ENCODE data around the gene MBNL2.

The MBNL2 gene

DNA sequence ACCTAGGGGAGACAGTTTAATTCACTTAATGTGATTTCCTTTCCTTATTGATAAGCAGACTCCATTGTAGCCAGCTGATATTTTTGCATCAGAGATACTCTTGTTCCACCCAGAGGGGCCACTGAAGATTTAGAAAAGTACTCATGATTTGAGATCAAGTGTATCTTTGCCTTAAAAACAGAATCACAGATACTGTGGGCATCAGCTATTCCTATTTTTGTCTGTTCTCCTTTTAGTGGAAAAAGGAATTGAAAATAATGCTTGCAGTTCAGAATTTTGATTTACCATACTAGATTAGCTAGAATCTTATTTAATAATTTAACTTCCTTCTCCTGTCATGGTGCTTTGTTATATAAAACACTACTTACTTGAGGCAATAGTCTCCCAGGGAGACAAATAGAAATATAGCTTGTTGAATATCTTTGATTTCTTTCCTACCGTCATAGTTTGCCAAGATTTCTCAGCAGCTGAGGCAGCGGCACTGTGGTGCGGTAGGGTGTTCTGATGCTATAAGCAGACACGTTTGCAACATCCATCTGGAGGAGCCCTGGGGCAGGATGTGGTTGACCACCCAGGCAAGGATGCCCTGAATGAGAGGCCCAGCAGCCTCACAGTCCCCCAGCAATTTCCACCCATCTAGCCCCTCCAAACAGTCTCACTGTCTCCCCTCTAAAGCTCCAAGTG is 164.8 kb downstream of the MBNL2 start:
- DNase-seq: peak; percentile 25

DNA sequence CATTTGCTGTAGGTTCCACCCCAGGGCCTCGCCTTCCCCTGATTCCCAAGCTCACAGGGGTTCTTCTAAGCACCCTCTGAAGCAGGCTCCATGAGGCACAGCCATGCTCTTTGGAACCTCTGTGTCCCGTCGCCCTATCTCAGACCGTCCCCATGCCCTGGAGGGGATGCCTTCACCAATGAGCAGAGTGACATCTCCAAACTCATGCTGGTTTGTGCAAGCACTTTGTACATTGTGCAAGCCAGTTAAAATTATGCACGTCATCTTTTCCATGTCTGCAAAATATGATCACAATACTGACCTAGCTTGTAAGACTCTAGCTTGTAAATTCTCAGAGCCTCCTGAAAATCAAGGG is 165.3 kb downstream of the MBNL2 start:
- no peak for DNase-seq

GRCh38 chr13:97387890-97388289 is 165.8 kb downstream of the MBNL2 start:
- DNase-seq: no peak

GRCh38 chr13:97388373-97388772 is 166.2 kb downstream of the MBNL2 start:
- no peak for DNase-seq

GRCh38 chr13:97390941-97391600 is 168.9 kb downstream of the MBNL2 start:
- no peak for DNase-seq

- DNase-seq: no peak
Observed at GRCh38 chr13:97392020-97392419, 169.9 kb downstream of the MBNL2 start.

DNA sequence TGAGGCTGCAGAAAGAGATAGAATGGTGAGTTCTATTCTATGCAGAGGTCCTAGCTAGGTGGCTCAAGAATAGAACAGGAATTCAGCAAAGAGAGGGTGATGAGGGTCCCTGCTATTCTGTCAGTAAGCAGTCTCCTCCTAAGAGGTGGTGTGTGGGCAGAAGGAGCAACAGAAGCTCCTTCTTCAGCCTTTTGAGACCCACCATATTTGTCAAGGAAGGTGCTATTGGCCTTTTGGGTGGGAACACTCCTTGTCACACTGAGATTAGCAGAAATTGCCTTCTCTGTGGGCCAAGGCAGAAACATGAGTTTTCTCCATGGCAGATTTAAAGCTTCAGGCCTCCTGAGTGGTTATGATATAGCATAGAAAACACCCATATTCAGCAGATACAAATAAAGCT is 172.4 kb downstream of the MBNL2 start:
- no peak for DNase-seq

GRCh38 chr13:97395447-97396136 is 173.5 kb downstream of the MBNL2 start:
- no peak for DNase-seq

- DNase-seq: no peak
Observed at GRCh38 chr13:97397267-97397666, 175.1 kb downstream of the MBNL2 start.

GRCh38 chr13:97401421-97401820 is 179.3 kb downstream of the MBNL2 start:
- no peak for DNase-seq

DNA sequence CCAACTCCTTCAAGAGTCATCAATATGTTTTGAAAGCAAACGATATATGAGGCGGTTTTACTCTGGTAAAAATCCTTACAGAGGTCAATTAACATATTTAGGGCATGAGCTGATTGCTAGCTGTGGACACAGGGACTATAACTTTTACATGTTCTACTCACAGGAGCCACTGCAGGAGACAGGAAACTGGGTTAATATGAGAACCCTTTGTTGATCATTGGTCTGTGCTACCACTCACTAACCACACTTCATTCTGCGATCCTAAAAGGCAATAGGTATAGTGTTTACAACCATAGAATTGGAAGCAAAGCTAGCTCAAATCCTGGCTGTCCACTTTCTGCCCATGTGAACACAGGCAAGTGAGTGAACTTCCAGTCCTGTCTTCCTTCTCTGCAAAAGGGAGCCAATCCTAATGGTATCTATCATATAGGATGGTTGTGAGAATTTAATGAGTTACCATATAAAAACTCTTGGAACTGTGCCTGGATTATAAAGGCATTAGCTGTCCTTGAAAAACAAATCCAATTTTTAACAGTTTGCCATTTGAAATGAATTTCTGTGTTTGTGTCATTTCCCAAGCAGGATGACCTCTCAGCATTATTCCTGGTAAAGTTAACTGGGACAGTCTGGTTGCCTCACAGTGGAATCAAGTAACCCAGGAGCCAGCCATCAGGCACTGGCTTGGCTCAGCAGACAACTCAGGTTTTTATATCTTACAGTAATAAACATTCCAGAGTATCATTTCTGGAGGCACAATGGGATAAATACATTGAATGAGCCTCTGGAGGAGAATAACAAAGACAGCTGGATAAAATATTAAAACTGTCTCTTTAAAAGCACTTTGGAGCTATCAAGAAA is 182.0 kb downstream of the MBNL2 start:
- DNase-seq: no peak

DNA sequence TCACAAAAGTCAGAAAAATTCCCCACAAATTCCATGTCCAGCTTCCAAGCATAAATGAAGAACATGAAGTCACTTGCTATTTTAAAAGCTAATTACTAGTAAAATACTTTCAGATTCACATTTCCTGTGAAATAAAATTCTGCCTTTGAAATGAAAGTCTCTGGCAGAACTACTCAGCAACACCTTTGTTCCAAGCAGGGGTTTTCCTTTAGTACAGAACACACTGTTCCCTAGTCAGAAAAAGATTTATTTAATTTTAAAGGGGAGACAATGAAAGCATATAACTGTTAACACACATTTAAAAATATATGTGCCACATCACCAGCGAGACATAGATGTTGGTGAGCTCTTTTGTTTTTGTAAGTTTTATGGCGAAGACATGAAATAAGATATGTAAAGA is 185.4 kb downstream of the MBNL2 start:
- DNase-seq: no peak

- no peak for DNase-seq
Observed at GRCh38 chr13:97408938-97409337, 186.8 kb downstream of the MBNL2 start.

DNA sequence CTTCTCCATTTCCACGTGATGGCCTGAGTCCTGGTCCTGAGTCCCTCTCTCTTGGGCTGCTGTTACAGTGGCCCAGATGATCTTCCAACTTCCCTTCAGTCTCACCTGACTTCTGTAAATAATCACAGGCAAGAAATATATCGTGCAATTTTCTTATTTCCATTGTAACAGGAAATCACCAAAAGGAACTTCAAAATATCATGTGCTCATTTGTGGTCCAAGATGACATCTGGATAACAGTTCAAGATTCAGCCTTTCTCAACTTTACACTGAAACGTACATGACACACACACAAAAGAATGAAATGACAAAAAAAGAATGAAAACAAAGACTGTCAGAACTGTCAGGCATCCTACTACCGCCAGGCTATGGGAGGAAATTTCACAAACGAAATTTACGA is 189.9 kb downstream of the MBNL2 start:
- DNase-seq: no peak

GRCh38 chr13:97413694-97414093 is 191.6 kb downstream of the MBNL2 start:
- DNase-seq: no peak

- DNase-seq: no peak
Observed at GRCh38 chr13:97414392-97414791, 192.3 kb downstream of the MBNL2 start.

GRCh38 chr13:97417698-97418097 is 195.6 kb downstream of the MBNL2 start:
- DNase-seq: no peak

DNA sequence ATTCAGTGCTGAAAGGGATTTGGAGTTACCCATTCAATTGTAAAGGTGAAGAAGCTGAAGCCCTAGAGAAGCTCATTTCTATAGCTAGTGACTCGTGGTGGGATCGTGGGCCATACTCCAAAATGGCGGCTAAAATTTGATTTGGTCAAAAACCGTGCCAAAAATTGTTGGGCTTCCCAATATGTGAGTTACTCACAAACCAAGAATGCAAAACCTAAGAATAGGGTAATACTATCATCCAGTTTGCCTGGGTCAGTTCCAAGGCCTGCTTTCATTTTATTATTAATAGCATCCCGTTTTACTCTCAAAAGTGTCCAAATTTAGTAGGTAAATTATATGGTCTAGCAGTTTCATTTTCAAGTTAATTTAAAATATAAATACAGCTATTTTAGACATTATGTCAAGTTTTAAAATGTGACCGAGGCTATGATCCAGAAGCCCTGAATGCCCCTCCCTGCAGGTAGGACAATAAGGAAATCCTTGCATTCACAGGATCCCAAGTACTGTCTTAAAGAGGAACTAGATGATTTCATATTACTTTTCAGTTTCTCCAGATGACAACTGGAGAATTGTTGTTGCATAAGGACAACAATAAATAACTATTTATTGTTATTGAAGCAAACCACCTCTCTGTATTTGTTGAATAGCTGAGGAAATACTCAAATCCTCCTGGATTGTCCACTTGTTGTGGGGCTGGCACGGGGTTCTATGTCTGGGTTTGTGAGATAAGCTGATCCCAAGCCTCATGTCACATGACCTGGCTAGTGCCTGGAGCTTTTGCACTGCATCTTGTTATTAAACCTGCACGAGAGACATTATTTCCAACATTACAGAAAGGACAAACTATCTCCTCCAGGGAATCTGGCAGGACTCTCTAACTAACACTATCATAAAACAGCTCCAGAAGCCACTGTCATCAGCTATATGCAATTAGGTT is 200.3 kb downstream of the MBNL2 start:
- DNase-seq: no peak

- DNase-seq: no peak
Observed at GRCh38 chr13:97423300-97424045, 201.3 kb downstream of the MBNL2 start.

DNA sequence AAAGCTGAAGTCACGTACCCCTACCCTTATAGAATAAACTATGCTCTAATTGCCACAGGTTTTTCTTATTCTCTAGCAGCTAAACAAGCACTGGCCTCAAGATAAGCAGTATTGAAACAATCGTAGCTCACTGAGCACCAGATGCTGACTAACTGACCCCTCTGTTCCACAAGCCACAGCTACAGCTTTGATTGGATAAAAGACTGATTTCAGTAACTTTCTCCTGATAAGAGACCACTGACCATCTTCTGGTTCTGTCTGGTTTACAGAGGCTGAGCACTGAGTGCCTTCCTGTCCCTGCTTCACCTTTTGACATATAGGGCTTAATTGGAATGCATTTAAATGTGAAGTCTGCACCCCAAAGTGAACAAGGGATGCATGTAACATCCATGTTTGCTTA is 203.5 kb downstream of the MBNL2 start:
- no peak for DNase-seq

- no peak for DNase-seq
Observed at GRCh38 chr13:97426695-97427094, 204.6 kb downstream of the MBNL2 start.

Measured in right hindlimb (tissue), 1 donor.